ENCODE measurements around the gene ARHGEF18.

Gene ARHGEF18

GRCh38 chr19:7386308-7386707 is 37.6 kb downstream of the ARHGEF18 start:
- Histone ChIP-seq H3K36me3 (ENCODE audit: control insufficient read depth, insufficient read depth, low read length) (no peaks in the 10 kb centered on the region), H3K4me3 (ENCODE audit: low read depth, low read length) (no peak overlapping the region), H3K27me3 (ENCODE audit: control insufficient read depth, insufficient read depth, low read length) (no peaks in the 10 kb centered on the region), H3K4me1 (ENCODE audit: control insufficient read depth, insufficient read depth, low read length) (peaks cover 16% of the 10 kb centered on the region), H3K9me3 (ENCODE audit: control insufficient read depth, insufficient read depth, low read depth, low read length) (no peaks in the 10 kb centered on the region), H3K9ac (ENCODE audit: low read length) (no peak overlapping the region), H3K27ac (ENCODE audit: low read depth, low read length) (no peak overlapping the region)

GRCh38 chr19:7386769-7387168 is 38.0 kb downstream of the ARHGEF18 start:
- Histone ChIP-seq H3K9ac (ENCODE audit: low read length) (no peak overlapping the region), H3K27ac (ENCODE audit: low read depth, low read length) (no peak overlapping the region), H3K27me3 (ENCODE audit: control insufficient read depth, insufficient read depth, low read length) (no peaks in the 10 kb centered on the region), H3K36me3 (ENCODE audit: control insufficient read depth, insufficient read depth, low read length) (no peaks in the 10 kb centered on the region), H3K4me3 (ENCODE audit: low read depth, low read length) (no peak overlapping the region), H3K4me1 (ENCODE audit: control insufficient read depth, insufficient read depth, low read length) (peaks cover 19% of the 10 kb centered on the region), H3K9me3 (ENCODE audit: control insufficient read depth, insufficient read depth, low read depth, low read length) (no peaks in the 10 kb centered on the region)

DNA sequence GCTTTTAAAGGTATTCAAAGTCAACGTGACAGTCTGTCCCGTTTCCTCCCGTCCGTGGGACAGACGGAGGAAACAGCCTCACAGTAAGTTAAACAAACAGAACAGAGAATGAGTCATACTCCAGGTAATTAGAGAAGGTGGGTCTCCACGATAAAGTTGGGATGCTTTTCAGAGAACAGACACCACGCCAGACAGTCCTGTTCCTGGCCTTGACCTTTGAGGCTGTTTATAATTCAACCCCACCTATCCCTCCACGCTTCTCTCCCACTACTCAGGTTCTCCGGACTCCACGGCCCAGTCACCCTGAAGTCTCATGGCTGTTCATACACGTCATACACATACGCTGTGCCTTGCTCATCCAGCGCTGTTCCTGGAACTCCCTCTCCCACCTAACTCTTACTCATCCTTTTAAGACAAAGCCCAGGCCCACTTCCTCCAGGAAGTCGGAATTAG is 42.5 kb downstream of the ARHGEF18 start:
- Histone ChIP-seq H3K36me3 (ENCODE audit: control insufficient read depth, insufficient read depth, low read length) (no peaks in the 10 kb centered on the region), H3K9ac (ENCODE audit: low read length) (no peak overlapping the region), H3K9me3 (ENCODE audit: control insufficient read depth, insufficient read depth, low read depth, low read length) (no peaks in the 10 kb centered on the region), H3K4me1 (ENCODE audit: control insufficient read depth, insufficient read depth, low read length) (peaks cover 20% of the 10 kb centered on the region), H3K4me3 (ENCODE audit: low read depth, low read length) (no peak overlapping the region), H3K27me3 (ENCODE audit: control insufficient read depth, insufficient read depth, low read length) (no peaks in the 10 kb centered on the region), H3K27ac (ENCODE audit: low read depth, low read length) (no peak overlapping the region; the same call in 1 of the 2 replicates)

DNA sequence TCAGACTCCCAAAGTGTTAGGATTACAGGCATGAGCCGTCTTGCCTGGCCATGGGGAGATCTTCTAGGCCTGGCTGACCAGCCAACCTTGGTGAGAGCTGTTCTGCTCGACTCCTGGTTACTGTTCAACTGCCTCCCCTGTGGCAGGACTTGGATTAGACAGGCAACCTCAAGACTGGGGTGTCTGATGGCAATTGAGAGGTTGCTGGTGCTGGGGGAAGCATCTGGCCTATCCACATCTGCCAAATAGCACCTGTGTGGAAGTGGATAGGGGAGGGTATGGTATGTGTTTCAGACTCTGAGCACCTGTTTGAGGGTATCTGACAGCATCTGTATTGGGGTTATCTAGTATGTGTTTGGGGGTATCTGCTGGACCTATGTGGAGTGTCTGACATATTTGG is 44.7 kb downstream of the ARHGEF18 start:
- Histone ChIP-seq H3K4me3 (ENCODE audit: low read depth, low read length) (no peak overlapping the region), H3K27ac (ENCODE audit: low read depth, low read length) (no peak overlapping the region), H3K4me1 (ENCODE audit: control insufficient read depth, insufficient read depth, low read length) (peaks cover 11% of the 10 kb centered on the region; the same call in 1 of the 2 replicates), H3K9ac (ENCODE audit: low read length) (no peak overlapping the region), H3K9me3 (ENCODE audit: control insufficient read depth, insufficient read depth, low read depth, low read length) (no peaks in the 10 kb centered on the region), H3K36me3 (ENCODE audit: control insufficient read depth, insufficient read depth, low read length) (no peaks in the 10 kb centered on the region), H3K27me3 (ENCODE audit: control insufficient read depth, insufficient read depth, low read length) (no peaks in the 10 kb centered on the region)

- H3K27ac ChIP-seq (ENCODE audit: low read depth, low read length), result no peak overlapping the region
- peak overlapping the region; percentile 41 for H3K9ac ChIP-seq (ENCODE audit: low read length)
- peaks cover 16% of the 10 kb centered on the region for H3K4me1 ChIP-seq (ENCODE audit: control insufficient read depth, insufficient read depth, low read length)
- H3K9me3 ChIP-seq (ENCODE audit: control insufficient read depth, insufficient read depth, low read depth, low read length), result no peaks in the 10 kb centered on the region
- no peaks in the 10 kb centered on the region for H3K36me3 ChIP-seq (ENCODE audit: control insufficient read depth, insufficient read depth, low read length)
- H3K27me3 ChIP-seq (ENCODE audit: control insufficient read depth, insufficient read depth, low read length), result no peaks in the 10 kb centered on the region
- peak overlapping the region; percentile 98 for H3K4me3 ChIP-seq (ENCODE audit: low read depth, low read length)
Measured at GRCh38 chr19:7393939-7394730, 45.4 kb downstream of the ARHGEF18 start.

GRCh38 chr19:7394731-7395359 is 46.1 kb downstream of the ARHGEF18 start:
- H3K27ac ChIP-seq (ENCODE audit: low read depth, low read length), result peak overlapping the region; percentile 71; the same call in 1 of the 2 replicates
- H3K4me1 ChIP-seq (ENCODE audit: control insufficient read depth, insufficient read depth, low read length), result peaks cover 18% of the 10 kb centered on the region
- H3K9me3 ChIP-seq (ENCODE audit: control insufficient read depth, insufficient read depth, low read depth, low read length), result no peaks in the 10 kb centered on the region
- H3K36me3 ChIP-seq (ENCODE audit: control insufficient read depth, insufficient read depth, low read length), result no peaks in the 10 kb centered on the region
- H3K9ac ChIP-seq (ENCODE audit: low read length), result peak overlapping the region; percentile 81
- peak overlapping the region; percentile 98 for H3K4me3 ChIP-seq (ENCODE audit: low read depth, low read length)
- H3K27me3 ChIP-seq (ENCODE audit: control insufficient read depth, insufficient read depth, low read length), result no peaks in the 10 kb centered on the region

- Histone ChIP-seq H3K27ac (ENCODE audit: low read depth, low read length) (peak overlapping the region; percentile 71; the same call in 1 of the 2 replicates), H3K4me1 (ENCODE audit: control insufficient read depth, insufficient read depth, low read length) (peaks cover 18% of the 10 kb centered on the region), H3K9ac (ENCODE audit: low read length) (peak overlapping the region; percentile 81), H3K36me3 (ENCODE audit: control insufficient read depth, insufficient read depth, low read length) (no peaks in the 10 kb centered on the region), H3K9me3 (ENCODE audit: control insufficient read depth, insufficient read depth, low read depth, low read length) (no peaks in the 10 kb centered on the region), H3K4me3 (ENCODE audit: low read depth, low read length) (peak overlapping the region; percentile 98), H3K27me3 (ENCODE audit: control insufficient read depth, insufficient read depth, low read length) (no peaks in the 10 kb centered on the region)
Measured at GRCh38 chr19:7395360-7396066, 46.8 kb downstream of the ARHGEF18 start.

- Histone ChIP-seq H3K4me1 (ENCODE audit: control insufficient read depth, insufficient read depth, low read length) (peaks cover 12% of the 10 kb centered on the region), H3K9ac (ENCODE audit: low read length) (no peak overlapping the region), H3K27ac (ENCODE audit: low read depth, low read length) (no peak overlapping the region), H3K4me3 (ENCODE audit: low read depth, low read length) (no peak overlapping the region), H3K36me3 (ENCODE audit: control insufficient read depth, insufficient read depth, low read length) (peaks cover 11% of the 10 kb centered on the region), H3K27me3 (ENCODE audit: control insufficient read depth, insufficient read depth, low read length) (no peaks in the 10 kb centered on the region), H3K9me3 (ENCODE audit: control insufficient read depth, insufficient read depth, low read depth, low read length) (no peaks in the 10 kb centered on the region)
Measured at GRCh38 chr19:7397687-7398086, 49.0 kb downstream of the ARHGEF18 start.

Data from HUES6 (cell line).